Measurements from ENCODE around the gene SYNPO2.
A peak's percentile ranks its signal among the peaks of the same experiment; 100 is the strongest.
"Not testable (repeated sequence)": the region's sequence is repeated elsewhere in the genome, so short reads cannot be mapped to it uniquely, and the experiment has no call there.

Gene SYNPO2

DNA sequence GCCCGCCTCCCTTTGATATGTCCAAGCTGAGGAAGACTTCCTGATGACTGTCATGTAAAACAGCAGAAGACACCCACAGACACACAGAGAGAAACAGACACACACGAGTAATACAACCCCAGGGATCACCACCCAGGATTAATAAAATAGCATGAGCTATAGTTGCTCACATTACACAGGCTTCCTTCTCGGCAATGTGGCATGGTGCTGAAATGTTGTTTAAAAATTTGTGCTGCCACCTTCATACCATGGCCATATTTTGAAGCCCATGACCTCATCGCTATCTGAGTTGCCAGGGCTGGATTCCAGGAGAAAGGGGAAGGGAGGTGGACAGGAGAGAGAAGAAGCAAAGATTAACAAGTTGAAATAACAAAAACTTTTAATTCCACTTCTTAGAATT, 111.7 kb downstream of the SYNPO2 start:
- Histone ChIP-seq H3F3A (ENCODE audit: low read depth) (no peaks in the 10 kb centered on the region), H2AFZ (ENCODE audit: low read length) (no peak overlapping the region), H3K4me2 (ENCODE audit: low read depth, low read length, poor library complexity, severe bottlenecking) (no peak overlapping the region), H3K36me3 (ENCODE audit: insufficient read depth, low read length) (no peaks in the 10 kb centered on the region), H4K20me1 (ENCODE audit: insufficient read depth, low read length, poor library complexity, severe bottlenecking) (no peaks in the 10 kb centered on the region), H3K9me3 (ENCODE audit: insufficient read depth, low read depth, low read length) (no peaks in the 10 kb centered on the region), H3K27me3 (ENCODE audit: insufficient read depth, low read length, poor library complexity, severe bottlenecking) (no peaks in the 10 kb centered on the region), H3K4me3 (ENCODE audit: low read length, poor library complexity, severe bottlenecking) (no peak overlapping the region), H3K9me2 (replicated peaks; ENCODE audit: low read depth, low read length) (no peaks in the 10 kb centered on the region), H3K9ac (ENCODE audit: low read depth, low read length, poor library complexity, severe bottlenecking) (no peak overlapping the region), H3K4me1 (ENCODE audit: insufficient read depth, low read length, poor library complexity, severe bottlenecking) (no peaks in the 10 kb centered on the region), H3K79me2 (ENCODE audit: insufficient read depth, low read length) (no peaks in the 10 kb centered on the region)
- no peak for TF ChIP-seq EZH2phosphoT487 (IDR thresholded peaks at IDR 0.05; ENCODE audit: borderline replicate concordance)
- TF ChIP-seq, protein P1, sequence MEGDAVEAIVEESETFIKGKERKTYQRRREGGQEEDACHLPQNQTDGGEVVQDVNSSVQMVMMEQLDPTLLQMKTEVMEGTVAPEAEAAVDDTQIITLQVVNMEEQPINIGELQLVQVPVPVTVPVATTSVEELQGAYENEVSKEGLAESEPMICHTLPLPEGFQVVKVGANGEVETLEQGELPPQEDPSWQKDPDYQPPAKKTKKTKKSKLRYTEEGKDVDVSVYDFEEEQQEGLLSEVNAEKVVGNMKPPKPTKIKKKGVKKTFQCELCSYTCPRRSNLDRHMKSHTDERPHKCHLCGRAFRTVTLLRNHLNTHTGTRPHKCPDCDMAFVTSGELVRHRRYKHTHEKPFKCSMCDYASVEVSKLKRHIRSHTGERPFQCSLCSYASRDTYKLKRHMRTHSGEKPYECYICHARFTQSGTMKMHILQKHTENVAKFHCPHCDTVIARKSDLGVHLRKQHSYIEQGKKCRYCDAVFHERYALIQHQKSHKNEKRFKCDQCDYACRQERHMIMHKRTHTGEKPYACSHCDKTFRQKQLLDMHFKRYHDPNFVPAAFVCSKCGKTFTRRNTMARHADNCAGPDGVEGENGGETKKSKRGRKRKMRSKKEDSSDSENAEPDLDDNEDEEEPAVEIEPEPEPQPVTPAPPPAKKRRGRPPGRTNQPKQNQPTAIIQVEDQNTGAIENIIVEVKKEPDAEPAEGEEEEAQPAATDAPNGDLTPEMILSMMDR (conservative IDR thresholded peaks at IDR 0.05; ENCODE audit: low read length) = no peak

DNA sequence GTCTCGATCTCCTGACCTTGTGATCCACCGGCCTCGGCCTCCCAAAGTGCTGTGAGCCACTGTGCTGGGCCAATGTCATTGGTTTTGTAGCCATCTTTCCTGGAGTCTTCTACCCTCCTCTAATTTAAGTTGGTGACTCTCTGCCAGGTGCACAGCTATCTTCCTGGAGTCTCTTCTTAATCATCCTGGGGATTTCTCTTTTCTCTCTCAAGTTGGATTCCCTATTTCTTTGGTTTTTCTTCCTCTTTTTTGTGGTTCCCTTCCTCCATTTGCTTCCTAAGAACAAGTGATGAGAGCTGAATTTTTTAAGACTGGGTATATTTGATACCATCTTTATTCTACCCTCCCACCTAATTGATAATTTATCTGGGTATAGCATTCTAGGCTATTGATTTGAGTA, 113.8 kb downstream of the SYNPO2 start:
- H3K9me3 ChIP-seq (ENCODE audit: insufficient read depth, low read depth, low read length) = no peaks in the 10 kb centered on the region
- H3K4me3 ChIP-seq (ENCODE audit: low read length, poor library complexity, severe bottlenecking) = no peak overlapping the region
- TF ChIP-seq EZH2phosphoT487 (IDR thresholded peaks at IDR 0.05; ENCODE audit: borderline replicate concordance) = no peak
- TF ChIP-seq, protein P1 (conservative IDR thresholded peaks at IDR 0.05; ENCODE audit: low read length) = no peak
- H3K9ac ChIP-seq (ENCODE audit: low read depth, low read length, poor library complexity, severe bottlenecking) = no peak overlapping the region
- no peak overlapping the region for H2AFZ ChIP-seq (ENCODE audit: low read length)
- no peaks in the 10 kb centered on the region for H3F3A ChIP-seq (ENCODE audit: low read depth)
- H4K20me1 ChIP-seq (ENCODE audit: insufficient read depth, low read length, poor library complexity, severe bottlenecking) = no peaks in the 10 kb centered on the region
- H3K9me2 ChIP-seq (replicated peaks; ENCODE audit: low read depth, low read length) = no peaks in the 10 kb centered on the region
- no peaks in the 10 kb centered on the region for H3K27me3 ChIP-seq (ENCODE audit: insufficient read depth, low read length, poor library complexity, severe bottlenecking)
- H3K36me3 ChIP-seq (ENCODE audit: insufficient read depth, low read length) = no peaks in the 10 kb centered on the region
- no peak overlapping the region for H3K4me2 ChIP-seq (ENCODE audit: low read depth, low read length, poor library complexity, severe bottlenecking)
- H3K4me1 ChIP-seq (ENCODE audit: insufficient read depth, low read length, poor library complexity, severe bottlenecking) = no peaks in the 10 kb centered on the region
- H3K79me2 ChIP-seq (ENCODE audit: insufficient read depth, low read length) = no peaks in the 10 kb centered on the region

DNA sequence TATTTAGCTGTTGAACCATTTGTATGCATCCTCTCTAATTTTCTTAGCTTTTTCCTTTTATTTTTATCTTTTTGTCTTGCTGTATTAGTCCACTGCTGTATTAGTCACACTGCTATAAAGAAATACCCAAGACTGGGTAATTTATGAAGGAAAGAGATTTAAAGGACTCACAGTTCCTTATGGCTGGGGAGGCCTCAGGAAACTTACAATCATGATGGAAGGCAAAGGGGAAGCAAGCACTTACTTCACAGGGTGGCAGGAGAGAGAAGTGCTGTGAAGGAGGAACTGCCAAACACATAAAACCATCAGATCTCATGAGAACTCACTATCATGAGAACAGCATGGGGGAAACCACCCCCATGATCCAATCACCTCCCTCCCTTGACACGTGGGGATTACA, 114.3 kb downstream of the SYNPO2 start:
- not testable (repeated sequence) for H3K79me2 ChIP-seq (ENCODE audit: insufficient read depth, low read length); H2AFZ ChIP-seq (ENCODE audit: low read length); H3K9ac ChIP-seq (ENCODE audit: low read depth, low read length, poor library complexity, severe bottlenecking); H3F3A ChIP-seq (ENCODE audit: low read depth); H3K9me2 ChIP-seq (replicated peaks; ENCODE audit: low read depth, low read length); H3K4me1 ChIP-seq (ENCODE audit: insufficient read depth, low read length, poor library complexity, severe bottlenecking); H4K20me1 ChIP-seq (ENCODE audit: insufficient read depth, low read length, poor library complexity, severe bottlenecking); H3K9me3 ChIP-seq (ENCODE audit: insufficient read depth, low read depth, low read length); H3K4me3 ChIP-seq (ENCODE audit: low read length, poor library complexity, severe bottlenecking); H3K4me2 ChIP-seq (ENCODE audit: low read depth, low read length, poor library complexity, severe bottlenecking); H3K36me3 ChIP-seq (ENCODE audit: insufficient read depth, low read length); H3K27me3 ChIP-seq (ENCODE audit: insufficient read depth, low read length, poor library complexity, severe bottlenecking)

DNA sequence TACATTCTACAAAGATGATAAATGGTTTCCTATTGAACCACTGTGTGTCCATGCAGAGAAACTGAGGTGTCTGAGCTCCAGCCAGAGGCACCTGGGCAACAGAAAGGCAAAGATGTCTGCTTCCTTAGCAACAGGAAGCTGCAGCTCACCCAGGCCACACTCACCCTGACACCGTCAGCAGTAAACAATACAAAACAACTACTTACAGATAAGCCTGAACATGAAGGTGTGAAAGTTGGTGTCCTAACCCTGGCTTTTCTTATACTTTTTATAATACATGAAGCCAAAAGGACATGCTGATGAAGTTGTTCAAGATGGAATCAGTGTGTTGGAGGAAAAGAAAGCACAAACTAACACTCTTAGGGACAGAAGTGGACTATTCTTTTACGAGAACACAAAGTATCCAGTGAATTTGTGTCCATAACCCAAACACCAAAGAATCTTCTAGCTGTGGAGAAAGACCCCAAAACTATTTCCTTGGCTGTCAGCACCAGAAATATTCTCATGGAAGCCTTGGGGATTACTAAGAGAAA, 117.3 kb downstream of the SYNPO2 start:
- Histone ChIP-seq H3K4me1 (ENCODE audit: insufficient read depth, low read length, poor library complexity, severe bottlenecking) (no peaks in the 10 kb centered on the region), H3K9me2 (replicated peaks; ENCODE audit: low read depth, low read length) (no peaks in the 10 kb centered on the region), H3F3A (ENCODE audit: low read depth) (no peaks in the 10 kb centered on the region), H4K20me1 (ENCODE audit: insufficient read depth, low read length, poor library complexity, severe bottlenecking) (no peaks in the 10 kb centered on the region), H3K9ac (ENCODE audit: low read depth, low read length, poor library complexity, severe bottlenecking) (no peak overlapping the region), H3K36me3 (ENCODE audit: insufficient read depth, low read length) (no peaks in the 10 kb centered on the region), H3K79me2 (ENCODE audit: insufficient read depth, low read length) (no peaks in the 10 kb centered on the region), H3K9me3 (ENCODE audit: insufficient read depth, low read depth, low read length) (no peaks in the 10 kb centered on the region), H3K27me3 (ENCODE audit: insufficient read depth, low read length, poor library complexity, severe bottlenecking) (no peaks in the 10 kb centered on the region), H2AFZ (ENCODE audit: low read length) (peak overlapping the region; percentile 59; the same call in 1 of the 2 replicates), H3K4me2 (ENCODE audit: low read depth, low read length, poor library complexity, severe bottlenecking) (no peak overlapping the region), H3K4me3 (ENCODE audit: low read length, poor library complexity, severe bottlenecking) (no peak overlapping the region)
- TF ChIP-seq, protein P1 (conservative IDR thresholded peaks at IDR 0.05; ENCODE audit: low read length) = no peak
- TF ChIP-seq EZH2phosphoT487 (IDR thresholded peaks at IDR 0.05; ENCODE audit: borderline replicate concordance) = no peak

Measured in Loucy (cell line).